Breast epithelium (tissue), 3 donors: ENCODE results near the gene CAPN2.

Experiments
- CTCF ChIP-seq, 3 donors: fragments of 450-650 bp; IDR thresholded peaks; one replicate each; pipeline ENCODE4 v1.5.1; 2016 to 2017; ENCODE audit warnings: antibody characterized with exemption in 3 of 3, mild to moderate bottlenecking in 3 of 3, moderate library complexity in 3 of 3
- POLR2A ChIP-seq: fragments of 450-650 bp; IDR thresholded peaks from one replicate; pipeline ENCODE4 v1.6.1; 2016; ENCODE audit warnings: antibody characterized with exemption, mild to moderate bottlenecking, moderate library complexity
- POLR2AphosphoS5 ChIP-seq, 3 donors: sonication (generic); formaldehyde crosslinking; IDR thresholded peaks; one replicate each; pipeline ENCODE4 v1.6.1; 2017; ENCODE audit warnings: antibody characterized with exemption in 3 of 3

- TF ChIP-seq POLR2A (no peak), CTCF (IDR thresholded peaks at IDR 0.05) (no peak), POLR2AphosphoS5 (IDR thresholded peaks at IDR 0.05) (no peak)
Measured at GRCh38 chr1:223695014-223695548, 17.3 kb upstream of the CAPN2 start.
